Heart left ventricle (tissue), 16 donors: ENCODE data around the gene EFCC1. TPM values are rescaled to one million over a fixed set of nuclear protein-coding genes. Genes with fewer than 3 reads are reported as not detected.
A peak's percentile ranks its signal among the peaks of the same experiment; 100 is the strongest.

Source experiments
- ATAC-seq, 4 donors: fragments of 200-7000 bp; cut with Tn5 transposase; one replicate each; pipeline ENCODE4 v1.9.1; 2020 to 2022; ENCODE audit warnings: moderate library complexity in 4 of 4, mild to moderate bottlenecking in 3 of 4, moderate number of reproducible peaks in 1 of 4
- DNase-seq, 5 donors: peaks; one replicate each; pipeline ENCODE4 v3.0.0-alpha.2; 2020
- H3K27ac ChIP-seq, 12 donors: fragments of 200-600 bp; sonication (generic) in 4 of 12; one replicate each; pipeline versions ENCODE4 v1.5.0 to v1.8.0; 2016 to 2022; ENCODE audit warnings: mild to moderate bottlenecking in 2 of 12
- H3K27me3 ChIP-seq, 9 donors: fragments of 200-600 bp; sonication (generic) in 2 of 9; one replicate each; pipeline versions ENCODE4 v1.5.1 to v1.8.0; 2016 to 2022; ENCODE audit warnings: mild to moderate bottlenecking in 3 of 9
- H3K36me3 ChIP-seq, 9 donors: fragments of 200-600 bp; sonication (generic) in 2 of 9; one replicate each; pipeline versions ENCODE4 v1.5.0 to v1.8.0; 2018 to 2022; ENCODE audit warnings: mild to moderate bottlenecking in 2 of 9
- H3K4me1 ChIP-seq, 12 donors: fragments of 200-600 bp; sonication (generic) in 4 of 12; one replicate each; pipeline versions ENCODE4 v1.5.0 to v1.8.0; 2016 to 2022; ENCODE audit warnings: mild to moderate bottlenecking in 3 of 12
- H3K4me3 ChIP-seq, 12 donors: fragments of 200-600 bp; sonication (generic) in 4 of 12; one replicate each; pipeline versions ENCODE4 v1.5.0 to v1.8.0; 2017 to 2022; ENCODE audit warnings: mild to moderate bottlenecking in 9 of 12, moderate library complexity in 4 of 12
- H3K9me3 ChIP-seq, 12 donors: fragments of 200-600 bp; sonication (generic) in 4 of 12; one replicate each; pipeline versions ENCODE4 v1.5.0 to v1.8.0; 2016 to 2022; ENCODE audit warnings: mild to moderate bottlenecking in 1 of 12
- POLR2A ChIP-seq, 2 donors: fragments of 450-650 bp; IDR thresholded peaks; one replicate each; pipeline ENCODE4 v1.6.1; 2017; ENCODE audit warnings: antibody characterized with exemption in 2 of 2, mild to moderate bottlenecking in 2 of 2, moderate library complexity in 2 of 2
- WGBS, 4 donors: extraction: QIAGEN DNeasy Blood & Tissue Kit in 2 of 4; methylation state at CpG; one replicate each; pipeline versions ENCODE4 v1.1.5 to v1.1.7; 2013 to 2018; 5-methylcytosine and 5-hydroxymethylcytosine counted together
- intact Hi-C, 10 donors: fragments of 100-400 bp; cut with DNase I; formaldehyde crosslinking; loops; one replicate each; pipeline versions ENCODE4 v1.11.1 to v1.14.2; 2022
- polyA plus RNA-seq, 2 donors: library from polyadenylated mRNA; stranded (reverse); fragments of 200-250 nt; gene quantifications; one replicate each; pipeline ENCODE4 v1.2.3, GENCODE V29; 2013
- total RNA-seq, 9 donors: library from RNA; depleted of rRNA in 2 of 9; stranded (reverse); fragments of >200 nt in 2 of 9; fragmentation: NEBNext Ultra II Directional in 3 of 9; extraction: Animal tissue kit (Norgen Biotek cat#: 25700) in 3 of 9; gene quantifications; one replicate each; pipeline versions ENCODE4 v1.1.0 to v1.2.4, GENCODE V29; 2016 to 2023
- TF ChIP-seq, protein P1 (sequence below), 12 donors: fragments of 200-600 bp; sonication (generic) in 4 of 12; IDR thresholded peaks; one replicate each; pipeline versions ENCODE4 v1.5.0 to v1.8.0; 2018 to 2022; ENCODE audit warnings: antibody characterized with exemption in 12 of 12, mild to moderate bottlenecking in 5 of 12
- donor health status: ischemic (EF 13 %, LVEDD 7.1; RV severe dilation, severe dysfunction).
- donor health status: healthy with polysubstance abuse.
- donor health status: DM: no; HTN: yes; CAD: no.
- donor health status: DM: no; HTN: no; CAD: no.
- donor health status: ischemic (EF 25% LVEDD 6.9; RV normal size, moderate dysfunction).
- donor health status: ischemic (EF 25% LVEDD 5.7; RV mildly dilated, moderate dysfunction).
- donor health status: healthy.
- donor health status: DM: yes; HTN: yes; CAD: no.
- donor health status: ischemic (EF 35%, LVEDD 5.7; RV mildly dilated, moderate dysfunction).
- donor health status: nonischemic (EF 11% LVEDD 7.7; RV severe dilation, severe dysfunction).
- donor health status: DM: yes; HTN: yes; CAD: no.
- donor health status: PGD.
- donor health status: ischemic (EF 29% LVEDD 5.4; RV normal size, mild dysfunction).
- donor health status: nonischemic (EF 23%, LVEDD 6.1; RV moderate dilation, normal function).

The EFCC1 gene
- total and polyA plus RNA-seq, 11 donors = 0.60 to 2.5 (median 1.5) TPM

- no peak for DNase-seq
- no peak for ATAC-seq
- no peak overlapping the region for H3K4me3 ChIP-seq
- intact Hi-C loops = no loop called here
- WGBS, 4 donors = 90 to 93% (median 92%) methylated on average over 18 of the region's 18 CpGs
- no peaks in the 10 kb centered on the region for H3K36me3 ChIP-seq
- H3K9me3 ChIP-seq = no peaks in the 10 kb centered on the region
- H3K27me3 ChIP-seq = no peaks in the 10 kb centered on the region
- TF ChIP-seq, protein P1, sequence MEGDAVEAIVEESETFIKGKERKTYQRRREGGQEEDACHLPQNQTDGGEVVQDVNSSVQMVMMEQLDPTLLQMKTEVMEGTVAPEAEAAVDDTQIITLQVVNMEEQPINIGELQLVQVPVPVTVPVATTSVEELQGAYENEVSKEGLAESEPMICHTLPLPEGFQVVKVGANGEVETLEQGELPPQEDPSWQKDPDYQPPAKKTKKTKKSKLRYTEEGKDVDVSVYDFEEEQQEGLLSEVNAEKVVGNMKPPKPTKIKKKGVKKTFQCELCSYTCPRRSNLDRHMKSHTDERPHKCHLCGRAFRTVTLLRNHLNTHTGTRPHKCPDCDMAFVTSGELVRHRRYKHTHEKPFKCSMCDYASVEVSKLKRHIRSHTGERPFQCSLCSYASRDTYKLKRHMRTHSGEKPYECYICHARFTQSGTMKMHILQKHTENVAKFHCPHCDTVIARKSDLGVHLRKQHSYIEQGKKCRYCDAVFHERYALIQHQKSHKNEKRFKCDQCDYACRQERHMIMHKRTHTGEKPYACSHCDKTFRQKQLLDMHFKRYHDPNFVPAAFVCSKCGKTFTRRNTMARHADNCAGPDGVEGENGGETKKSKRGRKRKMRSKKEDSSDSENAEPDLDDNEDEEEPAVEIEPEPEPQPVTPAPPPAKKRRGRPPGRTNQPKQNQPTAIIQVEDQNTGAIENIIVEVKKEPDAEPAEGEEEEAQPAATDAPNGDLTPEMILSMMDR (IDR thresholded peaks at IDR 0.05) = no peak
- TF ChIP-seq POLR2A (IDR thresholded peaks at IDR 0.05) = no peak
- peak overlapping the region in 1 of 12 donors; percentile 46 for H3K27ac ChIP-seq
- H3K4me1 ChIP-seq = peaks cover 0 to 16% (median 11%) of the 10 kb centered on the region in 12 donors
Measured at GRCh38 chr3:128991355-128991895, 9.7 kb upstream of the EFCC1 start.

DNA sequence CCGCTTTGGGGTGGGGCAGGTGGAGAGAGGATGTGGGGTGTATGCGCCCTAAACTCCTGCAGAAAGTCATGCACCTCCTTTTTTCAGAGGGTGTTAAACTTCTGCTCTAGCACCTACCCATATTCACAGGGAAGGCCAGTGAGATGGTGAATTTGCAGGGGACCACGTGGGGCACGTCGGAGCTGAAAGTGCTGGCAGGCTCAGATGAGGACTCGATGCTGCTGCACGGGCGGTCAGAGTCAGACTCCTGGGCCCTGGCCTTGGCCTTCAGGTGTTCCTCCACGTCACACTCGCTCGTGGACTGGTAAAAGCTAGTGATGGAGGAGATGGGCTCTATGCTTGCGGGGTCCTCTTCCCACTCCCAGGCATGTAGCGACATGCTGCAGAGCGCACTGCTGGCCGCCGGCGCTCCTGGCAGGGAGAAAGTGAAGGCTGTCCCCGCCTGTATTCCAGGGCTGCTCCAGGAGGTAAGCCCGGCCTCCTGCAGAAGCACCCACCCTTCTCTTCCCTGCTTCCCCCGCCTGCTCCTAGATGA lies 8.1 kb upstream of the EFCC1 start:
- WGBS, 4 donors = 58 to 72% (median 67%) methylated on average over 17 to 20 of the region's 20 CpGs
- ATAC-seq = peak in 1 of 4 donors; percentile 8
- peak overlapping the region in 2 of 12 donors; percentile 56 to 61 for H3K4me3 ChIP-seq

DNA sequence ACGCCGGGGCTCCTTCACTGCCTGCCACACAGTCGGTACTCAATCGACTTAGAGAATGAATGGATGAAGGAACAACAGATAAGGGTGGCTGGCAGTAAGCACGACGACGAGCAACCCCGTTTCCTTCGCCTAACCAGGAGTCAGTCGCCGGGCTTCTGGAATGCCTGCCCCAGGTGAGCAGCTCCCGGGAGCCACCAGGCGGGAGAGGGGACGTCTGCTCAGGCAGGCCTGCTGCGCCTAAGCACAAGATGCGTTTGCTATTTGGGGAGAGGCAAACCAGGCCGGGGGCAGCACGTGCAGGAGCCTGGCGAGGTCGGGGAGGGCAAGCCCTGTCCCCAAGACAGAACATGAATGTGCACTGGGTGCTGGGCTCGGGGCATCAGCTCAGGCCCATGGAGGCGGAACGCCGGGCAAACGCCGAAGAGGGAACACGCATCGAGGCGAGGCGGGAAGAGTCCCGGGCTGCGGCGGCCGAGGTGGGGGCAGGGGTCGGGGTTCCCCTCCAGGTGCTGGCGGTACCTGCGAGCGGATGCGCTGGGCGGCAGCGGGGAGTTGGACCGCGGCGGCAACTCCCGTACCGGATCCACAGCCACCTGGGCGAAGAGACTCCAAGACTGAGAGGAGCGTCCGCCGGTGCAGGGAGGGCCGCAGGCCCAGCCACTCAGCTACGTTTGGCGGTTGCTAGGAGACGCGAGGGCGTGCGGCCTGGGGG lies 7.5 kb upstream of the EFCC1 start, which contains the start of gene CFAP92:
CFAP92 (minus strand) TSS at position 616 of the 712 bp plus-strand sequence. CDS start 772 bp downstream, outside the sequence.
- intact Hi-C loops = no loop called here
- DNase-seq (peak; percentile 89 to 94 (median 90)), ATAC-seq (peak; percentile 83 to 99 (median 98))
- peak within 1 kb of the TSS in 11 of 12 donors; percentile 31 to 61 (median 51) for H3K4me3 ChIP-seq
- H3K36me3 ChIP-seq = no peaks in the 10 kb centered on the region
- no peaks in the 10 kb centered on the region for H3K27me3 ChIP-seq
- H3K9me3 ChIP-seq = no peaks in the 10 kb centered on the region
- 9 to 25% (median 14%) methylated on average over 30 to 57 of the region's 57 CpGs for WGBS, 4 donors
- H3K4me1 ChIP-seq = peaks cover 0 to 16% (median 11%) of the 10 kb centered on the region in 12 donors
- H3K27ac ChIP-seq = no peak within 1 kb of the TSS
- TF ChIP-seq POLR2A (IDR thresholded peaks at IDR 0.05) = no peak
- TF ChIP-seq, protein P1 (IDR thresholded peaks at IDR 0.05) = no peak

More for the DNA sequence above, 8.1 kb upstream of the EFCC1 start:
- Histone ChIP-seq H3K9me3 (no peaks in the 10 kb centered on the region), H3K27ac (no peak overlapping the region), H3K4me1 (peaks cover 0 to 16% (median 11%) of the 10 kb centered on the region in 12 donors), H3K36me3 (no peaks in the 10 kb centered on the region), H3K27me3 (no peaks in the 10 kb centered on the region)
- intact Hi-C loops = no loop called here
- no peak for DNase-seq
- TF ChIP-seq POLR2A (IDR thresholded peaks at IDR 0.05) = no peak
- TF ChIP-seq, protein P1 (IDR thresholded peaks at IDR 0.05) = no peak

GRCh38 chr3:128994173-128994512 lies 7.0 kb upstream of the EFCC1 start:
- TF ChIP-seq, protein P1 (IDR thresholded peaks at IDR 0.05) = no peak
- TF ChIP-seq POLR2A (IDR thresholded peaks at IDR 0.05) = no peak
- H3K36me3 ChIP-seq = no peaks in the 10 kb centered on the region
- intact Hi-C loops = no loop called here
- H3K4me3 ChIP-seq = peak overlapping the region in 11 of 12 donors; percentile 31 to 61 (median 51)
- H3K27ac ChIP-seq = no peak overlapping the region
- no peaks in the 10 kb centered on the region for H3K9me3 ChIP-seq
- DNase-seq (no peak), ATAC-seq (no peak)
- 2 to 7% (median 3%) methylated on average over 9 to 13 of the region's 13 CpGs for WGBS, 4 donors
- no peaks in the 10 kb centered on the region for H3K27me3 ChIP-seq
- peaks cover 0 to 16% (median 11%) of the 10 kb centered on the region in 12 donors for H3K4me1 ChIP-seq
